Astrocyte (in vitro differentiated cells and primary cell): ENCODE measurements around the gene KIF5A. TPM values are rescaled to one million over a fixed set of nuclear protein-coding genes. Genes with fewer than 3 reads are reported as not detected.

Experiments
- DNase-seq: peaks from one replicate; pipeline ENCODE4 v3.0.0-alpha.2; 2010; ENCODE audit warnings: low read depth
- FAIRE-seq: peaks from 2 replicates; lab custom pipeline; 2011; peaks lifted over from hg19 to GRCh38; lab: Jason Lieb, UNC
- H2AFZ ChIP-seq: 2 replicates; pipeline ENCODE4 v1.6.0; 2012; ENCODE audit warnings: low read depth, low read length, inconsistent platforms
- H3K27ac ChIP-seq: 2 replicates; pipeline ENCODE4 v1.5.1; 2011; ENCODE audit warnings: low read depth, low read length, inconsistent platforms
- H3K27me3 ChIP-seq: 2 replicates; pipeline ENCODE4 v1.6.0; 2011; ENCODE audit warnings: low read length, inconsistent platforms; ENCODE audit not compliant: insufficient read depth
- H3K36me3 ChIP-seq: 2 replicates; pipeline ENCODE4 v1.5.1; 2011; ENCODE audit warnings: low read length, inconsistent platforms; ENCODE audit not compliant: insufficient read depth
- H3K4me1 ChIP-seq: 2 replicates; pipeline ENCODE4 v1.5.1; 2011; ENCODE audit warnings: low read length, inconsistent platforms; ENCODE audit not compliant: insufficient read depth
- H3K4me2 ChIP-seq: 2 replicates; pipeline ENCODE4 v1.6.0; 2012; ENCODE audit warnings: low read length, inconsistent platforms
- H3K4me3 ChIP-seq: 2 replicates; pipeline ENCODE4 v1.5.1; 2011; ENCODE audit warnings: low read depth, mild to moderate bottlenecking, low read length, inconsistent platforms; ENCODE audit not compliant: insufficient read depth
- H3K79me2 ChIP-seq: 2 replicates; pipeline ENCODE4 v1.6.0; 2012; ENCODE audit warnings: mild to moderate bottlenecking, low read length, inconsistent platforms; ENCODE audit not compliant: insufficient read depth
- H3K9ac ChIP-seq: 2 replicates; pipeline ENCODE4 v1.6.0; 2012; ENCODE audit warnings: mild to moderate bottlenecking, low read length, inconsistent platforms
- H3K9me3 ChIP-seq: 2 replicates; pipeline ENCODE4 v1.5.1; 2012; ENCODE audit warnings: low read depth, mild to moderate bottlenecking, low read length, inconsistent platforms; ENCODE audit not compliant: insufficient read depth
- H4K20me1 ChIP-seq: 2 replicates; pipeline ENCODE4 v1.6.0; 2012; ENCODE audit warnings: low read length, inconsistent platforms; ENCODE audit not compliant: insufficient read depth
- H3K27ac Mint-ChIP-seq: one replicate; pipeline ENCODE4 v1.8.0; 2021; ENCODE audit warnings: mild to moderate bottlenecking, mixed read lengths; ENCODE audit not compliant: unreplicated experiment
- H3K27me3 Mint-ChIP-seq: one replicate; pipeline ENCODE4 v1.8.0; 2021; ENCODE audit warnings: low read depth, mixed read lengths; ENCODE audit not compliant: unreplicated experiment
- H3K36me3 Mint-ChIP-seq: one replicate; pipeline ENCODE4 v1.8.0; 2021; ENCODE audit warnings: low read depth, mixed read lengths; ENCODE audit not compliant: unreplicated experiment
- H3K4me1 Mint-ChIP-seq: one replicate; pipeline ENCODE4 v1.8.0; 2021; ENCODE audit warnings: low read depth, mixed read lengths; ENCODE audit not compliant: unreplicated experiment
- H3K4me3 Mint-ChIP-seq: one replicate; pipeline ENCODE4 v1.8.0; 2021; ENCODE audit warnings: mild to moderate bottlenecking, moderate library complexity, mixed read lengths; ENCODE audit not compliant: unreplicated experiment
- H3K9me3 Mint-ChIP-seq: one replicate; pipeline ENCODE4 v1.8.0; 2021; ENCODE audit warnings: mild to moderate bottlenecking, mixed read lengths; ENCODE audit not compliant: unreplicated experiment
- EZH2 ChIP-seq: IDR thresholded peaks from 2 replicates; pipeline ENCODE4 v1.6.1; 2012; ENCODE audit warnings: mild to moderate bottlenecking, low read length, inconsistent platforms; ENCODE audit not compliant: insufficient read depth
- total RNA-seq: library from RNA; stranded (reverse); gene quantifications from 2 replicates; pipeline ENCODE4 v1.2.1, GENCODE V29; 2021
- TF ChIP-seq, protein P1 (sequence below): IDR thresholded peaks from 2 replicates; pipeline ENCODE4 v1.5.1; 2011; ENCODE audit warnings: low read depth, mild to moderate bottlenecking, inconsistent platforms, low read length, moderate library complexity; ENCODE audit not compliant: insufficient read depth

The KIF5A gene
- total RNA-seq, 1 donor from 2014 or later, result 7.2 TPM

DNA sequence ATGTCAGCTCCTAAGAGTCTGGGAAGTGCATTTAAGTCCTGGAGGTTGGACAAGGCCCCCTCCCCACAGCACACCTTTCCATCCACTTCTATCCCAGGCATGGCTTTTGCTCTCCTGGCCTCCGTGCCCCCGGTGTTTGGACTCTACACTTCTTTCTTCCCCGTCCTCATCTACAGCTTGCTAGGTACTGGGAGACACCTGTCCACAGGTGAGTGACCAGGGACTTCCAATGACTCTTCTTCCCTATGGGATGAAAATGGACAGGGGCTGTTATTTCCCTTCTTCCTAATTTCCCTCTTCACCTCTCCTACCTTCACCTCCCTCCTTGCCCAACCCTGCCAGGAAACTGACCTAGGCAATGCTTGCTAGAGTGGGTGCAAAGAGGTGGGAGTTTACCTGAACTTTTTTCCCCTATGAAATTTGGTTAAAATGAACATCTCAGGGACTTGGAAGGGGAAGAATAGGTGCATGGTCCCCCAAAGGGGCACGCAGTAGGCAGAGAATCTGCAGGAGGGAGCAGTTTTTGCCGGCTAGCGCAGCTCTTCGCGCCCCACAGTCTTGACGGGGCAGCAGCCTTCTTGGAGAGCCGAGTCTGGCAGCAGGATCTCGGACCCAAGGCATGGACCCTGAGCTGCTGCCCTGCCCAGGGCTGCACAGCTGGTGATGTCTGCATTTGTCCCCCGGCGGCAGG is 70.5 kb downstream of the KIF5A start:
- peaks cover 9% of the 10 kb centered on the region for H3K4me1 ChIP-seq
- peaks cover 24% of the 10 kb centered on the region for H4K20me1 ChIP-seq
- H3K27me3 ChIP-seq, result peaks cover 59% of the 10 kb centered on the region
- H3K4me3 Mint-ChIP-seq, result no peak overlapping the region
- no peaks in the 10 kb centered on the region for H3K9me3 ChIP-seq
- H3K27ac ChIP-seq, result no peak overlapping the region
- FAIRE-seq (no peak), DNase-seq (no peak)
- peak overlapping the region; percentile 91 for H3K4me2 ChIP-seq
- peaks cover 8% of the 10 kb centered on the region for H3K4me1 Mint-ChIP-seq
- no peak overlapping the region for H3K4me3 ChIP-seq
- H3K27ac Mint-ChIP-seq, result no peak overlapping the region
- peaks cover 44% of the 10 kb centered on the region for H3K36me3 Mint-ChIP-seq
- TF ChIP-seq, protein P1, sequence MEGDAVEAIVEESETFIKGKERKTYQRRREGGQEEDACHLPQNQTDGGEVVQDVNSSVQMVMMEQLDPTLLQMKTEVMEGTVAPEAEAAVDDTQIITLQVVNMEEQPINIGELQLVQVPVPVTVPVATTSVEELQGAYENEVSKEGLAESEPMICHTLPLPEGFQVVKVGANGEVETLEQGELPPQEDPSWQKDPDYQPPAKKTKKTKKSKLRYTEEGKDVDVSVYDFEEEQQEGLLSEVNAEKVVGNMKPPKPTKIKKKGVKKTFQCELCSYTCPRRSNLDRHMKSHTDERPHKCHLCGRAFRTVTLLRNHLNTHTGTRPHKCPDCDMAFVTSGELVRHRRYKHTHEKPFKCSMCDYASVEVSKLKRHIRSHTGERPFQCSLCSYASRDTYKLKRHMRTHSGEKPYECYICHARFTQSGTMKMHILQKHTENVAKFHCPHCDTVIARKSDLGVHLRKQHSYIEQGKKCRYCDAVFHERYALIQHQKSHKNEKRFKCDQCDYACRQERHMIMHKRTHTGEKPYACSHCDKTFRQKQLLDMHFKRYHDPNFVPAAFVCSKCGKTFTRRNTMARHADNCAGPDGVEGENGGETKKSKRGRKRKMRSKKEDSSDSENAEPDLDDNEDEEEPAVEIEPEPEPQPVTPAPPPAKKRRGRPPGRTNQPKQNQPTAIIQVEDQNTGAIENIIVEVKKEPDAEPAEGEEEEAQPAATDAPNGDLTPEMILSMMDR, result no peak
- no peak for TF ChIP-seq EZH2
- peaks cover 5% of the 10 kb centered on the region for H3K9me3 Mint-ChIP-seq
- no peak overlapping the region for H3K9ac ChIP-seq
- peaks cover 92% of the 10 kb centered on the region for H3K27me3 Mint-ChIP-seq
- H2AFZ ChIP-seq, result peak overlapping the region; percentile 40
- no peaks in the 10 kb centered on the region for H3K36me3 ChIP-seq
- no peaks in the 10 kb centered on the region for H3K79me2 ChIP-seq

DNA sequence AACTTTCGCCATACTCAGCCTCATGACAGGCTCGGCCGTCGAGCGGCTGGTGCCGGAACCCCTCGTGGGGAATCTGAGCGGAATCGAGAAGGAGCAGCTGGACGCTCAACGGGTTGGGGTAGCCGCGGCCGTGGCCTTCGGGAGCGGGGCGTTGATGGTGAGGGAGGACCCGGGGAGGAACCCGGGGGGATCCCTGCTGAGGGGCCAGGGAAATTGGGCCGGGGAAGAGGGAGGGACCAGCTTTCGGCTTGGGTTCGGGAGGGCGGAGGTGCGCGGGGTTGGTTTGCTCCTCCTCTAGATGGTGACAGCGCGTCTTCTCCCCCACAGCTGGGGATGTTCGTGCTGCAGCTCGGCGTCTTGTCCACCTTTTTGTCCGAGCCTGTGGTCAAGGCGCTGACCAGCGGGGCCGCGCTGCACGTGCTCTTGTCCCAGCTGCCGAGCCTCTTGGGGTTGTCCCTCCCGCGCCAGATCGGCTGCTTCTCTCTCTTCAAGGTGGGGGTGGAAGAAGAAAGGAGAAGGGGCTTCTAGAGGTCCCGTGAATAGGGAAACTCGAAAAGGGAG is 71.2 kb downstream of the KIF5A start:
- H3K27me3 ChIP-seq, result peaks cover 65% of the 10 kb centered on the region
- FAIRE-seq, result no peak
- peak overlapping the region; percentile 91 for H3K4me2 ChIP-seq

More for the DNA sequence above, 71.2 kb downstream of the KIF5A start:
- H3K9ac ChIP-seq, result peak overlapping the region; percentile 26
- peak; percentile 89 for TF ChIP-seq EZH2
- TF ChIP-seq, protein P1, result no peak
- peak overlapping the region; percentile 69 for H3K4me3 Mint-ChIP-seq
- H3K4me1 Mint-ChIP-seq, result peaks cover 8% of the 10 kb centered on the region
- peaks cover 24% of the 10 kb centered on the region for H4K20me1 ChIP-seq
- no peak for DNase-seq
- H3K27ac Mint-ChIP-seq, result no peak overlapping the region
- H3K27me3 Mint-ChIP-seq, result peaks cover 93% of the 10 kb centered on the region
- H3K36me3 ChIP-seq, result no peaks in the 10 kb centered on the region
- peak overlapping the region; percentile 36 for H3K4me3 ChIP-seq
- peak overlapping the region; percentile 40 for H2AFZ ChIP-seq
- H3K36me3 Mint-ChIP-seq, result peaks cover 43% of the 10 kb centered on the region
- peaks cover 9% of the 10 kb centered on the region for H3K9me3 Mint-ChIP-seq
- peaks cover 9% of the 10 kb centered on the region for H3K4me1 ChIP-seq
- no peaks in the 10 kb centered on the region for H3K9me3 ChIP-seq
- no peak overlapping the region for H3K27ac ChIP-seq
- H3K79me2 ChIP-seq, result no peaks in the 10 kb centered on the region
